ENCODE data around the gene MAP7D1.

GRCh38 chr1:36163426-36163825 lies 7.5 kb downstream of the MAP7D1 start:
- TF ChIP-seq CTCF (IDR thresholded peaks at IDR 0.05) (no peak), ZFX (IDR thresholded peaks at IDR 0.05; ENCODE audit: borderline replicate concordance) (no peak)
